GM21717 (cell line): ENCODE results near the gene ABI2.

Source experiments
- ATAC-seq: cut with Tn5 transposase; IDR thresholded peaks from one replicate; pipeline ENCODE4 v1.9.1; 2021; ENCODE audit warnings: mild to moderate bottlenecking, moderate library complexity; ENCODE audit not compliant: unreplicated experiment

Gene ABI2

GRCh38 chr2:203470371-203470770 is 142.2 kb downstream of the ABI2 start:
- ATAC-seq: no peak

- ATAC-seq: no peak
These were observed 143.1 kb downstream of the ABI2 start for GRCh38 chr2:203471323-203471722.

- no peak for ATAC-seq
These were observed 148.7 kb downstream of the ABI2 start for GRCh38 chr2:203476881-203477280.

- no peak for ATAC-seq
These were observed 152.4 kb downstream of the ABI2 start for GRCh38 chr2:203480623-203481022.

- ATAC-seq: peak; percentile 75
These were observed 156.3 kb downstream of the ABI2 start for GRCh38 chr2:203484266-203485112.

- no peak for ATAC-seq
These were observed 161.3 kb downstream of the ABI2 start for GRCh38 chr2:203489531-203489930.

GRCh38 chr2:203490391-203490790 is 162.2 kb downstream of the ABI2 start:
- ATAC-seq: no peak

- ATAC-seq: no peak
These were observed 164.8 kb downstream of the ABI2 start for GRCh38 chr2:203492965-203493364.
